Measurements from ENCODE around the gene NF1. TPM values are rescaled to one million over a fixed set of nuclear protein-coding genes. Genes with fewer than 3 reads are reported as not detected.

NF1 gene
- total RNA-seq, 4 donors from 2014 or later = 15.6 to 48.4 (median 26.9) TPM

DNA sequence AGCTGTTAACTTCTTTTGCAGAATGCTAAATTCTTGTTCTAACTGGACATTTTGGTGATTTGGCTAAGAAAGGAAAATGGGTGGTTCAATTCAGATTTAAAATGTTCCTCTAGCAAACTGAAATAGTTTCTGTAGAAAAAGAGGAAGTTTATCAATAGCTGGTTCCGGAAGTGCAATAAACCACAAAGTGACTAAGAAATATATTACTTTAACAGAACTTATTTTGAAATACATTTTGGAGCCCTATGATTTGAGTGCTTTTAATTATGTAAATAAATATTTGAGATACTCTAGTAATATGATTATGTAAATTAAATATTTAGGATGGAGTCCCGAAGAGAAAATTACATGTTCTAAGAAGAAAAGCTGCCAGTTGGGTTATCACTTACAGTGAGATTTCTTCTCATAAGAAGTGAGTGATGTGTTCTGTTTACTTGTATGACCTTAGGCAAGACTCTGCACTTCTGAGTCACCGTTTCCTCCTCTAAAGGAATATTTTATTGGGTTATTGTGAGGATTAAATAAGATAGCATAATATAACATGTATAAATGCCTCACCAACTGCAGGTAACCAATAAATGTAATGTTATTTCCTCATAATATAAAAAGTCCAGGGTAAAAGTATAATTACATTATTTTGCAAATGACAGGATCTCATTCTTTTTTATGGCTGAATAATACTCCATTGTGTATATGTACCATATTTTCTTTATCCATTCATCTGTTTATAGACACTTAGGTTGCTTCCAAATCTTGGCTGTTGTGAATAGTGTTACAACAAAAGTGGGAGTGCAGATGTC, 219.4 kb downstream of the NF1 start, which contains the start of gene EVI2B:
Gene EVI2B, minus strand, starts transcription at position 73 of the 800 bp plus-strand sequence. CDS start 8,445 bp downstream, outside the sequence.
- DNase-seq = no peak
- peak within 1 kb of the TSS; percentile 21 to 79 (median 60) for H3K27ac ChIP-seq
- no peaks in the 10 kb centered on the region for H3K27me3 ChIP-seq
- H3K4me1 ChIP-seq = peaks cover 0 to 13% (median 0%) of the 10 kb centered on the region in 3 donors
- TF ChIP-seq, protein P1, sequence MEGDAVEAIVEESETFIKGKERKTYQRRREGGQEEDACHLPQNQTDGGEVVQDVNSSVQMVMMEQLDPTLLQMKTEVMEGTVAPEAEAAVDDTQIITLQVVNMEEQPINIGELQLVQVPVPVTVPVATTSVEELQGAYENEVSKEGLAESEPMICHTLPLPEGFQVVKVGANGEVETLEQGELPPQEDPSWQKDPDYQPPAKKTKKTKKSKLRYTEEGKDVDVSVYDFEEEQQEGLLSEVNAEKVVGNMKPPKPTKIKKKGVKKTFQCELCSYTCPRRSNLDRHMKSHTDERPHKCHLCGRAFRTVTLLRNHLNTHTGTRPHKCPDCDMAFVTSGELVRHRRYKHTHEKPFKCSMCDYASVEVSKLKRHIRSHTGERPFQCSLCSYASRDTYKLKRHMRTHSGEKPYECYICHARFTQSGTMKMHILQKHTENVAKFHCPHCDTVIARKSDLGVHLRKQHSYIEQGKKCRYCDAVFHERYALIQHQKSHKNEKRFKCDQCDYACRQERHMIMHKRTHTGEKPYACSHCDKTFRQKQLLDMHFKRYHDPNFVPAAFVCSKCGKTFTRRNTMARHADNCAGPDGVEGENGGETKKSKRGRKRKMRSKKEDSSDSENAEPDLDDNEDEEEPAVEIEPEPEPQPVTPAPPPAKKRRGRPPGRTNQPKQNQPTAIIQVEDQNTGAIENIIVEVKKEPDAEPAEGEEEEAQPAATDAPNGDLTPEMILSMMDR (IDR thresholded peaks at IDR 0.05) = no peak
- TF ChIP-seq POLR2A (IDR thresholded peaks at IDR 0.05) = peak in 1 of 4 donors; percentile 52
- WGBS, 2 donors = 20 to 28% methylated on average over 3 of the region's 3 CpGs
- peak within 1 kb of the TSS; percentile 5 to 53 (median 32) for H3K4me3 ChIP-seq
- no peaks in the 10 kb centered on the region for H3K36me3 ChIP-seq
- intact Hi-C loops (cut with DNase I) = no loop called here
- no peaks in the 10 kb centered on the region for H3K9me3 ChIP-seq

DNA sequence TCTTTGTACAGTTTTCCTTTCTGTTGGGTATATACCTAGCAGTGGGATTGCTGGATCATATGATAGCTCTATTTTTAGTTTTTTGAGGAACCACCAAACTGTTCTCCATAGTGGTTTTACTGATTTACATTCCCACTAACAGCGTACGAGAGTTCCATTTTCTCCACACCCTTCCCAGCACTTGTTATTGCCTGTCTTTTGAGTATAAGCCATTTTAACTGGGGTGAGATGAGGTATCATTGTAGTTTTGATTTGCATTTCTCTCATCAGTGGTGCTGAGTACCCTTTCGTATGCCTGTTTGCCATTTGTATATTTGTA, 220.0 kb downstream of the NF1 start:
- Histone ChIP-seq H3K27ac (peak overlapping the region in 3 of 4 donors; percentile 48 to 73 (median 66)), H3K4me1 (peaks cover 0 to 13% (median 0%) of the 10 kb centered on the region in 3 donors), H3K9me3 (no peaks in the 10 kb centered on the region), H3K36me3 (no peaks in the 10 kb centered on the region), H3K4me3 (peak overlapping the region in 1 of 4 donors; percentile 53), H3K27me3 (no peaks in the 10 kb centered on the region)
- TF ChIP-seq, protein P1 (IDR thresholded peaks at IDR 0.05) = no peak
- TF ChIP-seq POLR2A (IDR thresholded peaks at IDR 0.05) = no peak
- WGBS, 2 donors = 78 to 83% methylated on average over 3 of the region's 3 CpGs
- intact Hi-C loops (cut with DNase I) = no loop called here
- no peak for DNase-seq

DNA sequence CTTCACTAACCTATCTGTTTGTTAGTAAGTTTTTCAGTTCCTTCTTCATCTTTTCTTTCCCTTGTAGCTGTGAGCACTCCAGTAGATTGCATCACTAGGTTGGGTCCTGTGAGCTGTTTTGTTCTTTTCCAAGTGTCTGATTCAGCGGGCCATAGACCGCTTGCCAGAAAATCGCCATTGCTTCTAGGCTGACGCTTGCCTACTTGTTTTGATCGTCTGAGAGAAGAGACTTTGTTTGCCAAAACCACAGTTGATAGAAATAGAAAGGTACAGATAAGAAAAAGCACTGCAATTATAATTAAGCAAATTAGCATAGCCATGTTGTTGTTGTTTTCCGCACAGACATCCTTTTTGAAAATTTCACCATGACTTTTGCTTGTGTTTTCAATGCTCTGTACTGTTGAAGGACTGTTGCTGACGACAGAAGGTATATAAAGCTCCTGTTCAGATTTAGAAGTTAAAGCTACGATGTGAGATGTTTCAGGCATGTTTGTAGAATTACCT, 223.6 kb downstream of the NF1 start:
- Histone ChIP-seq H3K4me1 (peaks cover 0 to 13% (median 0%) of the 10 kb centered on the region in 3 donors), H3K27me3 (no peaks in the 10 kb centered on the region), H3K9me3 (no peaks in the 10 kb centered on the region), H3K4me3 (peak overlapping the region in 2 of 4 donors; percentile 32 to 45), H3K36me3 (no peaks in the 10 kb centered on the region), H3K27ac (peak overlapping the region; percentile 48 to 82 (median 60))
- TF ChIP-seq POLR2A (IDR thresholded peaks at IDR 0.05) = peak in 1 of 4 donors; percentile 59
- TF ChIP-seq, protein P1 (IDR thresholded peaks at IDR 0.05) = no peak
- intact Hi-C loops (cut with DNase I) = no loop called here
- 48 to 50% methylated on average over 8 of the region's 8 CpGs for WGBS, 2 donors
- no peak for DNase-seq

DNA sequence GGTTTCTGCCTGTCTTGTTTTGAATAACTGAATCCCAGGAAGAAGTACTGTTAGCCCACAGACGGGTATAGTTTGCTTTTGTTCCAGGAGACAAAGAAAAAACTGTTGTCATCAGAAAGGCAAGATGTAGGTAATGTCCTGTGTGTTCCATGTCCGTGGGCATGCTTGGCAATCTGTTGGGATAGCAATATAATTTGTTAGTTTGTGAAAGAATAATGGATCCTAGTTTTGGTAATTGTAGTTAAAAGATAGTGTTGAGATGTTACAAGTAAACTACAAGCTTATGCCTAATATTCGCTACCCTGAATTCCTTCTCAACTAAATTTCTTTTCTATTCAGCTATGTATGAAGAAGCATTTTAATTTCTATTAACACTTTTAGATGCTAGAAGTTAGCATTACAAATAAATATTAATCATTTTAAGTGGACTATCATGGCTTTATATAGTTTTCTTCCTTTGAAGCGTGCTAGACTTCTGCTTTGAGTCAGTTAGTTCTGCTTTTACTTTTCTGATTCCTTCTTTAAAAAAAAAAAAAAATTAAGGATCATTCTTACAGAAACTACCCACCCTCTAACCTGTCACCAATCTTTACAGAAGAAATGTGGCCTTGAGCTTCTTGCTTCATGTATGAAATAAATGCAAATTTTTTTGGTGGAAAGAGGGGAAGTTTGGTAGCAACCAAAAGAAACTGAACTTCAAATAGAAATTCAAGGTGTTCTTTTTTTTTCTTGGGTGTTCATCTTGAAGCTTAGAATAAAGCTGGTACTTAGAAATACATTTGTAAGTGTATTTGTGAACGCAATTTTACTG, 224.3 kb downstream of the NF1 start:
- Histone ChIP-seq H3K4me3 (peak overlapping the region in 3 of 4 donors; percentile 5 to 45 (median 32)), H3K9me3 (no peaks in the 10 kb centered on the region), H3K4me1 (peaks cover 0 to 13% (median 0%) of the 10 kb centered on the region in 3 donors), H3K27me3 (no peaks in the 10 kb centered on the region), H3K27ac (peak overlapping the region; percentile 48 to 82 (median 60)), H3K36me3 (no peaks in the 10 kb centered on the region)
- intact Hi-C loops (cut with DNase I) = no loop called here
- no peak for DNase-seq
- no peak for TF ChIP-seq POLR2A (IDR thresholded peaks at IDR 0.05)
- TF ChIP-seq, protein P1 (IDR thresholded peaks at IDR 0.05) = no peak
- 54 to 75% methylated on average over 5 of the region's 5 CpGs for WGBS, 2 donors
